Measurements from ENCODE around the gene WFIKKN1.

The WFIKKN1 gene

GRCh38 chr16:631808-632358, 1.1 kb downstream of the WFIKKN1 start (continued):
- TF ChIP-seq, protein P1, sequence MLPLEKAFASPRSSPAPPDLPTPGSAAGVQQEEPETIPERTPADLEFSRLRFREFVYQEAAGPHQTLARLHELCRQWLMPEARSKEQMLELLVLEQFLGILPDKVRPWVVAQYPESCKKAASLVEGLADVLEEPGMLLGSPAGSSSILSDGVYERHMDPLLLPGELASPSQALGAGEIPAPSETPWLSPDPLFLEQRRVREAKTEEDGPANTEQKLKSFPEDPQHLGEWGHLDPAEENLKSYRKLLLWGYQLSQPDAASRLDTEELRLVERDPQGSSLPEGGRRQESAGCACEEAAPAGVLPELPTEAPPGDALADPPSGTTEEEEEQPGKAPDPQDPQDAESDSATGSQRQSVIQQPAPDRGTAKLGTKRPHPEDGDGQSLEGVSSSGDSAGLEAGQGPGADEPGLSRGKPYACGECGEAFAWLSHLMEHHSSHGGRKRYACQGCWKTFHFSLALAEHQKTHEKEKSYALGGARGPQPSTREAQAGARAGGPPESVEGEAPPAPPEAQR (tag by site-specific recombination; IDR thresholded peaks at IDR 0.05): no peak
- TF ChIP-seq WT1 (tag by site-specific recombination; IDR thresholded peaks at IDR 0.05): peak; percentile 68
- no peak for TF ChIP-seq ZBTB20 (tag by site-specific recombination; IDR thresholded peaks at IDR 0.05)
- no peak for TF ChIP-seq ZNF169 (tag by site-specific recombination; IDR thresholded peaks at IDR 0.05)
- no peak for TF ChIP-seq ZNF701 (tag by site-specific recombination; IDR thresholded peaks at IDR 0.05)
- no peak for TF ChIP-seq ZBTB21 (tag by site-specific recombination; IDR thresholded peaks at IDR 0.05)
- TF ChIP-seq ZFHX2 (tag by site-specific recombination; conservative IDR thresholded peaks at IDR 0.05): peak; percentile 66

GRCh38 chr16:632486-633335, 1.9 kb downstream of the WFIKKN1 start:
- Histone ChIP-seq H3K27ac (ENCODE audit: extremely low read depth, low read depth, low read length) (no peak overlapping the region), H3K4me1 (ENCODE audit: control insufficient read depth, insufficient read depth, low read length) (peaks cover 4% of the 10 kb centered on the region; the same call in 1 of the 2 replicates), H3K36me3 (ENCODE audit: control insufficient read depth in 2 of 2, insufficient read depth in 1 of 2, low read length in 2 of 2) (peaks cover 0 to 20% of the 10 kb centered on the region in 2 experiments; a peak in 1 of 3 replicates), H3K9me3 (ENCODE audit: control insufficient read depth, insufficient read depth, low read depth, low read length) (no peaks in the 10 kb centered on the region), H3K4me3 (ENCODE audit: low read depth, low read length) (no peak overlapping the region)
- POLR2A ChIA-PET: interaction anchor here (1.3 kb wide), 1 partner anchor 8 kb away, joined by 3 read pairs; no protein-coding TSS in a partner anchor
- CTCF ChIA-PET: no interaction called here
- TF ChIP-seq ZNF600 (tag by site-specific recombination; IDR thresholded peaks at IDR 0.05): peak; percentile 75; the same call in 1 of the 2 replicates
- TF ChIP-seq, protein P2, sequence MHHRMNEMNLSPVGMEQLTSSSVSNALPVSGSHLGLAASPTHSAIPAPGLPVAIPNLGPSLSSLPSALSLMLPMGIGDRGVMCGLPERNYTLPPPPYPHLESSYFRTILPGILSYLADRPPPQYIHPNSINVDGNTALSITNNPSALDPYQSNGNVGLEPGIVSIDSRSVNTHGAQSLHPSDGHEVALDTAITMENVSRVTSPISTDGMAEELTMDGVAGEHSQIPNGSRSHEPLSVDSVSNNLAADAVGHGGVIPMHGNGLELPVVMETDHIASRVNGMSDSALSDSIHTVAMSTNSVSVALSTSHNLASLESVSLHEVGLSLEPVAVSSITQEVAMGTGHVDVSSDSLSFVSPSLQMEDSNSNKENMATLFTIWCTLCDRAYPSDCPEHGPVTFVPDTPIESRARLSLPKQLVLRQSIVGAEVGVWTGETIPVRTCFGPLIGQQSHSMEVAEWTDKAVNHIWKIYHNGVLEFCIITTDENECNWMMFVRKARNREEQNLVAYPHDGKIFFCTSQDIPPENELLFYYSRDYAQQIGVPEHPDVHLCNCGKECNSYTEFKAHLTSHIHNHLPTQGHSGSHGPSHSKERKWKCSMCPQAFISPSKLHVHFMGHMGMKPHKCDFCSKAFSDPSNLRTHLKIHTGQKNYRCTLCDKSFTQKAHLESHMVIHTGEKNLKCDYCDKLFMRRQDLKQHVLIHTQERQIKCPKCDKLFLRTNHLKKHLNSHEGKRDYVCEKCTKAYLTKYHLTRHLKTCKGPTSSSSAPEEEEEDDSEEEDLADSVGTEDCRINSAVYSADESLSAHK (tag by site-specific recombination; IDR thresholded peaks at IDR 0.05): no peak
- TF ChIP-seq ZNF777 (tag by site-specific recombination; IDR thresholded peaks at IDR 0.05; ENCODE audit: borderline replicate concordance): no peak
- no peak for TF ChIP-seq HOXA7 (CRISPR knock-in tag; IDR thresholded peaks at IDR 0.05; ENCODE audit: borderline replicate concordance)
- no peak for TF ChIP-seq ZNF555 (tag by site-specific recombination; conservative IDR thresholded peaks at IDR 0.05)
- TF ChIP-seq BCL11A (tag by site-specific recombination; IDR thresholded peaks at IDR 0.05; ENCODE audit: low read depth): no peak
- no peak for TF ChIP-seq ZNF621 (tag by site-specific recombination; IDR thresholded peaks at IDR 0.05)
- TF ChIP-seq, protein P3, sequence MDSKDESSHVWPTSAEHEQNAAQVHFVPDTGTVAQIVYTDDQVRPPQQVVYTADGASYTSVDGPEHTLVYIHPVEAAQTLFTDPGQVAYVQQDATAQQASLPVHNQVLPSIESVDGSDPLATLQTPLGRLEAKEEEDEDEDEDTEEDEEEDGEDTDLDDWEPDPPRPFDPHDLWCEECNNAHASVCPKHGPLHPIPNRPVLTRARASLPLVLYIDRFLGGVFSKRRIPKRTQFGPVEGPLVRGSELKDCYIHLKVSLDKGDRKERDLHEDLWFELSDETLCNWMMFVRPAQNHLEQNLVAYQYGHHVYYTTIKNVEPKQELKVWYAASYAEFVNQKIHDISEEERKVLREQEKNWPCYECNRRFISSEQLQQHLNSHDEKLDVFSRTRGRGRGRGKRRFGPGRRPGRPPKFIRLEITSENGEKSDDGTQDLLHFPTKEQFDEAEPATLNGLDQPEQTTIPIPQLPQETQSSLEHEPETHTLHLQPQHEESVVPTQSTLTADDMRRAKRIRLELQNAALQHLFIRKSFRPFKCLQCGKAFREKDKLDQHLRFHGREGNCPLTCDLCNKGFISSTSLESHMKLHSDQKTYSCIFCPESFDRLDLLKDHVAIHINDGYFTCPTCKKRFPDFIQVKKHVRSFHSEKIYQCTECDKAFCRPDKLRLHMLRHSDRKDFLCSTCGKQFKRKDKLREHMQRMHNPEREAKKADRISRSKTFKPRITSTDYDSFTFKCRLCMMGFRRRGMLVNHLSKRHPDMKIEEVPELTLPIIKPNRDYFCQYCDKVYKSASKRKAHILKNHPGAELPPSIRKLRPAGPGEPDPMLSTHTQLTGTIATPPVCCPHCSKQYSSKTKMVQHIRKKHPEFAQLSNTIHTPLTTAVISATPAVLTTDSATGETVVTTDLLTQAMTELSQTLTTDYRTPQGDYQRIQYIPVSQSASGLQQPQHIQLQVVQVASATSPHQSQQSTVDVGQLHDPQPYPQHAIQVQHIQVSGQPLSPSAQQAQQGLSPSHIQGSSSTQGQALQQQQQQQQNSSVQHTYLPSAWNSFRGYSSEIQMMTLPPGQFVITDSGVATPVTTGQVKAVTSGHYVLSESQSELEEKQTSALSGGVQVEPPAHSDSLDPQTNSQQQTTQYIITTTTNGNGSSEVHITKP (tag by site-specific recombination; IDR thresholded peaks at IDR 0.05): no peak

Data from HEK293 (cell line).